PFSK-1 (cell line): Measurements from ENCODE around the gene PRAME.

Source experiments
- FOXP2 ChIP-seq: optimal IDR thresholded peaks from 2 replicates; pipeline ENCODE3; 2011; ENCODE audit warnings: borderline replicate concordance, control low read depth, inconsistent platforms; ENCODE audit not compliant: insufficient read depth; ENCODE audit errors: extremely low read length, extremely low read depth
- POLR2AphosphoS5 ChIP-seq: IDR thresholded peaks from 2 replicates; pipeline ENCODE4 v1.6.1; 2012; ENCODE audit warnings: low read depth, mild to moderate bottlenecking, control low read depth, low read length, moderate library complexity
- REST ChIP-seq, 2 experiments: IDR thresholded peaks; 2 replicates each; pipeline versions ENCODE4 v1.6.1 to v1.8.0; 2011 to 2012; ENCODE audit warnings: low read depth in 2 of 2, low read length in 2 of 2, control low read depth in 1 of 2, inconsistent platforms in 1 of 2, mild to moderate bottlenecking in 1 of 2, moderate library complexity in 1 of 2; ENCODE audit not compliant: insufficient read depth in 1 of 2
- SIN3A ChIP-seq: IDR thresholded peaks from 2 replicates; pipeline ENCODE4 v1.6.1; 2012; ENCODE audit warnings: mild to moderate bottlenecking, low read length, moderate library complexity, borderline replicate concordance; ENCODE audit not compliant: insufficient read depth
- TAF1 ChIP-seq: IDR thresholded peaks from 2 replicates; pipeline ENCODE4 v1.6.1; 2012; ENCODE audit warnings: low read length, control low read depth, borderline replicate concordance; ENCODE audit not compliant: insufficient read depth

Gene PRAME

GRCh38 chr22:22526125-22526912 is 32.7 kb downstream of the PRAME start:
- TF ChIP-seq POLR2AphosphoS5 = no peak
- TF ChIP-seq FOXP2 = no peak
- no peak for TF ChIP-seq REST (IDR thresholded peaks at IDR 0.05; ENCODE audit: insufficient read depth in 1 of 2, low read depth in 2 of 2, low read length in 2 of 2)
- TF ChIP-seq TAF1 = no peak
- TF ChIP-seq SIN3A = no peak

- TF ChIP-seq REST (IDR thresholded peaks at IDR 0.05; ENCODE audit: insufficient read depth in 1 of 2, low read depth in 2 of 2, low read length in 2 of 2) (no peak), TAF1 (no peak), FOXP2 (no peak), POLR2AphosphoS5 (no peak), SIN3A (no peak)
Observed at GRCh38 chr22:22523494-22523893, 35.6 kb downstream of the PRAME start.

GRCh38 chr22:22521631-22522030 is 37.4 kb downstream of the PRAME start:
- TF ChIP-seq FOXP2 (no peak), POLR2AphosphoS5 (no peak), TAF1 (no peak), SIN3A (no peak), REST (IDR thresholded peaks at IDR 0.05; ENCODE audit: insufficient read depth in 1 of 2, low read depth in 2 of 2, low read length in 2 of 2) (no peak)

- TF ChIP-seq TAF1 = no peak
Observed at GRCh38 chr22:22520667-22521602, 38.1 kb downstream of the PRAME start.

GRCh38 chr22:22520020-22520656 is 38.9 kb downstream of the PRAME start, which contains the start of gene ZNF280A:
Gene ZNF280A (minus strand): TSS chr22:22520270. CDS start chr22:22515630, 4,640 bp downstream.
- TF ChIP-seq TAF1 (no peak), REST (IDR thresholded peaks at IDR 0.05; ENCODE audit: insufficient read depth in 1 of 2, low read depth in 2 of 2, low read length in 2 of 2) (no peak), SIN3A (no peak), POLR2AphosphoS5 (no peak), FOXP2 (no peak)
